ENCODE results near the gene TBC1D2B. TPM values are rescaled to one million over a fixed set of nuclear protein-coding genes. Genes with fewer than 3 reads are reported as not detected.
"Not testable (repeated sequence)": the region's sequence is repeated elsewhere in the genome, so short reads cannot be mapped to it uniquely, and the experiment has no call there.

TBC1D2B gene
- total and polyA plus RNA-seq, 10 donors, result 9.4 to 131 (median 97.4) TPM

DNA sequence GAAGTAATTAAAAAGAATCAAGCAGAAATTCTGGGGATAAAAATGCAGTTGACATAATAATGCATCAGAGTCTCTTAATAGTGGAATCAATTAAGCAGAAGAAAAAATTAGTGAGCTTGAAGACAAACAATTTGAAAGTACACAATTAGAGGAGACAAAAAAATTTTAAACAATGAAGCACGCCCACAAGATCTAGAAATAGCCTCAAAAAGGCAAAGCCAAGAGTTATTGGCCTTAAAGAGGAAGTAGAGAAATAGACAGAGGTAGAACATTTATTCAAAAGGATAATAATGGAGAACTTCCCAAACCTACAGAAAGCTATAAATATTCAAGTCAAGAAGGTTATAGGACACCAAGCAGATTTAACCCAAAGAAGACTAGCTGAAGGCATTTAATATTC lies 113.3 kb downstream of the TBC1D2B start:
- TF ChIP-seq POLR2A (IDR thresholded peaks at IDR 0.05) (no peak), POLR2AphosphoS5 (IDR thresholded peaks at IDR 0.05) (no peak), CTCF (IDR thresholded peaks at IDR 0.05 in 8 of 11, conservative IDR thresholded peaks at IDR 0.05 in 3 of 11) (no peak)
- 41 to 58% (median 53%) methylated on average over 1 of the region's 1 CpG for WGBS, 5 donors
- Histone ChIP-seq H3K36me3 (no peaks in the 10 kb centered on the region), H3K9me3 (peaks cover 0 to 5% (median 0%) of the 10 kb centered on the region in 8 donors), H3K4me3 (no peak overlapping the region), H3K27me3 (replicated peaks in 1 of 7) (no peaks in the 10 kb centered on the region), H3K4me1 (peaks cover 0 to 8% (median 5%) of the 10 kb centered on the region in 6 donors), H3K27ac (no peak overlapping the region)
- DNase-seq, result no peak
- intact Hi-C loops (cut with DNase I; ENCODE audit: low total_unique reads), result loop anchor here (5.0 kb wide), 1 partner anchor 278 kb away; no protein-coding TSS in a partner anchor

GRCh38 chr15:77959432-77959879 lies 118.1 kb downstream of the TBC1D2B start:
- peak overlapping the region in 2 of 8 donors; percentile 30 to 61 for H3K4me3 ChIP-seq
- peak; percentile 94 for DNase-seq
- no peak overlapping the region for H3K27ac ChIP-seq
- intact Hi-C loops (cut with DNase I; ENCODE audit: low total_unique reads), result no loop called here
- peaks cover 0 to 5% (median 0%) of the 10 kb centered on the region in 7 donors for H3K27me3 ChIP-seq (replicated peaks in 1 of 7)
- no peaks in the 10 kb centered on the region for H3K36me3 ChIP-seq
- peaks cover 0 to 12% (median 8%) of the 10 kb centered on the region in 6 donors for H3K4me1 ChIP-seq
- H3K9me3 ChIP-seq, result no peaks in the 10 kb centered on the region
- 4 to 11% (median 7%) methylated on average over 13 to 17 of the region's 17 CpGs for WGBS, 5 donors
- peak; percentile 84 to 98 (median 95) for TF ChIP-seq CTCF (IDR thresholded peaks at IDR 0.05 in 8 of 11, conservative IDR thresholded peaks at IDR 0.05 in 3 of 11)
- TF ChIP-seq POLR2A (IDR thresholded peaks at IDR 0.05), result no peak
- peak in 2 of 3 donors; percentile 29 to 33 for TF ChIP-seq POLR2AphosphoS5 (IDR thresholded peaks at IDR 0.05)

DNA sequence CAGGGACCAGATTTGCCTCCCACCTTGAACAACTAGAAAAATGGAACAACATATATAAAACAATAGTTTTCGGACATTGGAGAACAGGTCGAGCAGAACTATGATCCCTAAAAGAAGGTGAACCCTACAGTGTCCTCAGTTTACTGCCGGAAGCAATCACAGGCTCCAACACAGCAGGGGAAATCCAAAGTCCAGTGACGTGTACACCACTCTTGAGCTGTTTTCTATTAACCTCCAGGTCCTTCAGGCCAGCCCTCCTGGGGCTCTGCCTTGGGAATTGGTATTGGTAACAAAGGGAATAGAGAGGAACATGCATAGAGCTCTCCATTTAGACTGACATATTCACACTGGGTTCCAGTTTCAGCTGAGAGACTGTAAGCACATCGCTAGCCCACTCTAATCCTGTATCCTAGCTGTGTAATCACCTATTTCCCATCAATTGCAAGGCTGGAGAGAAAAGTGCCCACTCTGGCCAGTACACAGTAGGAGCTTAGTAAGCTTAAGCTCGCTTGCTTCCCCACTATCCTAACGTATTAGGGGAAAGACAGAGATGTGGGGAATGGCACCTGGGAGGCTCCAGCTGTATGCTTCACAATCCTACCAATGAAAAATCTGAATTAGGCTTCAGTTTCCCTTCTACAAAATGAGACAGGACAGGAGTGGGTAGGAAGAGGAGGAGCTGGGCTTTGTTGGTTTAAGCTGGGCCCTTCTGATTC lies 118.6 kb downstream of the TBC1D2B start:
- intact Hi-C loops (cut with DNase I; ENCODE audit: low total_unique reads); H3K9me3 ChIP-seq; H3K27ac ChIP-seq; H3K27me3 ChIP-seq (replicated peaks in 1 of 7); H3K36me3 ChIP-seq; DNase-seq: not testable (repeated sequence)
- WGBS, 5 donors, result 66 to 79% (median 71%) methylated on average over 7 of the region's 7 CpGs
- Histone ChIP-seq H3K4me3 (peak overlapping the region in 1 of 8 donors; percentile 61), H3K4me1 (peaks cover 0 to 18% (median 13%) of the 10 kb centered on the region in 6 donors)

DNA sequence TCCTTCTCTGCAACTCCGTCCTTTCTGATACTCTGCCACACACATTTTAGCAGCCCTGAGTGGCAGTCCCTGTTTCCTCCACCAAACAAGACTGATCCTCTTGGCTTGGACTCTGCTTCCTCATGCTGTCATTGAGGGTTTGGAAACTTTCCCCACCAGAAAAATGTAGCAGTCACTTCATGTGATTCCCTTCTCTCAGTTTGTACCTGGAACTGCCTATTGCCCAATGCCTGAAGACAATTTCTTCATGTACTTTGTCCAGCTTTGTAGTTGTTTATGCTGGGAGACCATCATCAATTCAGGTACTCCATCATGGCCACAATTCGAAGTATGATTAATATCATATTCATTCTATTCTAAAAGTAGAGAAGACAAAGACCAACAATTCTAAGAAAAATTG lies 119.5 kb downstream of the TBC1D2B start:
- 80 to 92% (median 90%) methylated on average over 2 of the region's 2 CpGs for whole genome bisulfite sequencing, 5 donors
- H3K27me3 ChIP-seq (replicated peaks in 1 of 7); DNase-seq; H3K36me3 ChIP-seq; H3K4me3 ChIP-seq; H3K9me3 ChIP-seq; intact Hi-C loops (cut with DNase I; ENCODE audit: low total_unique reads); H3K27ac ChIP-seq: not testable (repeated sequence)
- peaks cover 0 to 20% (median 15%) of the 10 kb centered on the region in 6 donors for H3K4me1 ChIP-seq

DNA sequence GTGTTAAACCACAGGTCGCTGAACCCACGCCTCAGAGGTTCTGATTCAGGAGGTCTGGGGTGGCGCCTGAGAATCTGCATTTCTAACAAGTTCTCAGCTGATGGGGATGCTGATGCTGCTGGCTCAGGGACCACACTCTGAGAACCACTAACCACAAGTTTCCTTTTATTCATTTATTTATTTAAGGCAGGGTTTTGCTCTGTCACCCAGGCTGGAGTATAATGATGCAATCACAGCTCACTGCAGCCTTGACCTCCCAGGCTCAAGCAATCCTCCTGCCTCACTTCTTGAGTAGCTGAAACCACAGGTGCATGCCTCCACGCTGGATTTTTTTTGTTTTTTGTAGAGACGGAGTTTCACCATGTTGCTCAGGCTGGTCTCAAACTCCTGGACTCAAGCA lies 123.6 kb downstream of the TBC1D2B start:
- DNase-seq; intact Hi-C loops (cut with DNase I; ENCODE audit: low total_unique reads); H3K4me3 ChIP-seq; H3K27ac ChIP-seq; H3K27me3 ChIP-seq (replicated peaks in 1 of 7); H3K36me3 ChIP-seq; H3K9me3 ChIP-seq; H3K4me1 ChIP-seq: not testable (repeated sequence)
- WGBS, 5 donors, result 20 to 38% (median 34%) methylated on average over 5 of the region's 5 CpGs

- H3K4me3 ChIP-seq; DNase-seq; H3K36me3 ChIP-seq; H3K9me3 ChIP-seq; intact Hi-C loops (cut with DNase I; ENCODE audit: low total_unique reads); H3K4me1 ChIP-seq; H3K27ac ChIP-seq; H3K27me3 ChIP-seq (replicated peaks in 1 of 7): not testable (repeated sequence)
- 73 to 89% (median 83%) methylated on average over 3 to 4 of the region's 5 CpGs; no CpG with 5 or more reads in 1 of the 5 donors for WGBS, 5 donors
These were observed 124.5 kb downstream of the TBC1D2B start for GRCh38 chr15:77952928-77953446.

- intact Hi-C loops (cut with DNase I; ENCODE audit: low total_unique reads); H3K36me3 ChIP-seq; H3K4me1 ChIP-seq; H3K27me3 ChIP-seq (replicated peaks in 1 of 7); H3K9me3 ChIP-seq; H3K27ac ChIP-seq; H3K4me3 ChIP-seq; DNase-seq: not testable (repeated sequence)
- WGBS, 5 donors, result 88 to 95% (median 94%) methylated on average over 3 to 4 of the region's 5 CpGs; no CpG with 5 or more reads in 1 of the 5 donors
These were observed 126.3 kb downstream of the TBC1D2B start for GRCh38 chr15:77951105-77951786.

DNA sequence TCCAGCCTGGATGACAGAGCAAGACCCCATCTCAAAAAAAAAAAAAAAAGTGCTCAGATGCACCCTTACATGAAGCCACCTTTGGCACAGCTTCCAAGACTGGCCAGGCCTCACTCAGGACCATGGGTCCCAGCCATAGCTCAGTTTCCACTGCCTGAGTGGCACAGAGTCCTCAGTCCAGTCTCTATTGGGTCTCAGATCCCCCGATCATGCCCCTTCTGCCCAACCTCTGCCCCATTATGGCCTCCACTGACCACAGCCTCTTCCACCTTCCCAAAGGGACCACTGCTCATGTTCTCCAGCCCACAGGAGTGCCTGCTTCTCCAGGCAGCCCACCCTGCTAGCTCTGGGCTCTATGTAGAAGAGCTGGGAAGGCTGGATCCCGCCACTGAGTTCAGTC lies 127.0 kb downstream of the TBC1D2B start:
- H3K36me3 ChIP-seq; H3K4me1 ChIP-seq; H3K27me3 ChIP-seq (replicated peaks in 1 of 7); intact Hi-C loops (cut with DNase I; ENCODE audit: low total_unique reads); DNase-seq; H3K27ac ChIP-seq; H3K9me3 ChIP-seq; H3K4me3 ChIP-seq: not testable (repeated sequence)
- WGBS, 5 donors, result 88 to 100% (median 96%) methylated on average over 1 of the region's 2 CpGs

Measured in spleen (tissue), 11 donors.